ENCODE results near the gene SS18. TPM values are rescaled to one million over a fixed set of nuclear protein-coding genes. Genes with fewer than 3 reads are reported as not detected.

The SS18 gene
- total and polyA plus RNA-seq, 2 of the 13 experiments (the other 11 are each of a cell fraction or from before 2014, with no cell fraction given): 49.2 to 82.7 TPM

DNA sequence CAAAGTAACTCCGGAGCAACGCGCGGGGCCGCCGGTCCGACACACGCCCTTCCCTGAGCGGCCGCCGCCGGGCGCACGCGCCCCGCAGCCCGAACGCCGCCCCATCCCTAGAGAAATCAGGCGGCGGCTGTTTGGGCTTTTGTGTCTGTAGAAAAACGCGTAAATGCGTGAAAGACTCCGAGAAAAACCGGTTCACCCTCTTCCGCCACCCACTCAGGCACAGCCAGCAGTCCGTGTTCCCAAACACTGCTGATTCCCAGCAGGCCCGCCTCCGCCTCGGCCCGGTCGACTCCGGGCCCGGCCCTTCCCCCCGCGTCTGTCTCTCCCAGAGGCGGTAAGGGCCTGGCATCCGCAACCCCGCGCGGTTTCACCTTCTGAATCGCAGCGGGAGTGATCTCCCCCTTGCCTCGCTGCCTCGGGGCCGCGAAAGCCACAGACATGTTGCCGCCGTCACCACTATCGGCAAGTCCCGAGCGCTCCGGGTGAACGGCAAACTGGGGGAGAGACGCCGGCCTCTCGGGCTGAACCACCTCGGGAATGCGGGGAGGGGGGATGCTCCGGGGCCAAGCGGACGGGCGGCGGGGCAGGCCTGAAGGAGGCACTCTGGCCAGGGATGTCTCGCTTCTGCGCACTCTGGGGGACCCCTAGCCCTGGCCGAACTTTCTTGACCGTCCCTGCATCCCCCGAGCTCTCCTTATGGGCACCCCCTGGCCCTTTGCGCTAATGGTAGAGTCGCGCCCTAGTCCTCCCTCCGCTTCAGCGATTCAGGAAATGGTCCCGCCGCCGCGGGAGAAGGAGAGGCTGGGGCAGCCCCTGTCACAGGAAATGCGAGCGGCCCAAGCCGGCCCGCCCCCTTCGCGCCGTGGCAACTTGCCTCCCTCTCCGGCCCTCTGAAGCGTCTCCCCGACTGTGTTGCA is at the start of gene SS18 (continued):
- TF ChIP-seq, protein P1, sequence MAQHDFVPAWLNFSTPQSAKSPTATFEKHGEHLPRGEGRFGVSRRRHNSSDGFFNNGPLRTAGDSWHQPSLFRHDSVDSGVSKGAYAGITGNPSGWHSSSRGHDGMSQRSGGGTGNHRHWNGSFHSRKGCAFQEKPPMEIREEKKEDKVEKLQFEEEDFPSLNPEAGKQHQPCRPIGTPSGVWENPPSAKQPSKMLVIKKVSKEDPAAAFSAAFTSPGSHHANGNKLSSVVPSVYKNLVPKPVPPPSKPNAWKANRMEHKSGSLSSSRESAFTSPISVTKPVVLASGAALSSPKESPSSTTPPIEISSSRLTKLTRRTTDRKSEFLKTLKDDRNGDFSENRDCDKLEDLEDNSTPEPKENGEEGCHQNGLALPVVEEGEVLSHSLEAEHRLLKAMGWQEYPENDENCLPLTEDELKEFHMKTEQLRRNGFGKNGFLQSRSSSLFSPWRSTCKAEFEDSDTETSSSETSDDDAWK (CRISPR knock-in tag; IDR thresholded peaks at IDR 0.05): no peak
- TF ChIP-seq MYC (CRISPR knock-in tag; IDR thresholded peaks at IDR 0.05; ENCODE audit: borderline replicate concordance): peak; percentile 43; the same call in 1 of the 2 replicates
- TF ChIP-seq, protein P2, sequence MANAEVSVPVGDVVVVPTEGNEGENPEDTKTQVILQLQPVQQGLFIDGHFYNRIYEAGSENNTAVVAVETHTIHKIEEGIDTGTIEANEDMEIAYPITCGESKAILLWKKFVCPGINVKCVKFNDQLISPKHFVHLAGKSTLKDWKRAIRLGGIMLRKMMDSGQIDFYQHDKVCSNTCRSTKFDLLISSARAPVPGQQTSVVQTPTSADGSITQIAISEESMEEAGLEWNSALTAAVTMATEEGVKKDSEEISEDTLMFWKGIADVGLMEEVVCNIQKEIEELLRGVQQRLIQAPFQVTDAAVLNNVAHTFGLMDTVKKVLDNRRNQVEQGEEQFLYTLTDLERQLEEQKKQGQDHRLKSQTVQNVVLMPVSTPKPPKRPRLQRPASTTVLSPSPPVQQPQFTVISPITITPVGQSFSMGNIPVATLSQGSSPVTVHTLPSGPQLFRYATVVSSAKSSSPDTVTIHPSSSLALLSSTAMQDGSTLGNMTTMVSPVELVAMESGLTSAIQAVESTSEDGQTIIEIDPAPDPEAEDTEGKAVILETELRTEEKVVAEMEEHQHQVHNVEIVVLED (CRISPR knock-in tag; IDR thresholded peaks at IDR 0.05; ENCODE audit: borderline replicate concordance): peak; percentile 58; the same call in 1 of the 2 replicates
- TF ChIP-seq ZNF547 (CRISPR knock-in tag; IDR thresholded peaks at IDR 0.05): peak; percentile 58; the same call in 1 of the 2 replicates
- TF ChIP-seq, protein P3, sequence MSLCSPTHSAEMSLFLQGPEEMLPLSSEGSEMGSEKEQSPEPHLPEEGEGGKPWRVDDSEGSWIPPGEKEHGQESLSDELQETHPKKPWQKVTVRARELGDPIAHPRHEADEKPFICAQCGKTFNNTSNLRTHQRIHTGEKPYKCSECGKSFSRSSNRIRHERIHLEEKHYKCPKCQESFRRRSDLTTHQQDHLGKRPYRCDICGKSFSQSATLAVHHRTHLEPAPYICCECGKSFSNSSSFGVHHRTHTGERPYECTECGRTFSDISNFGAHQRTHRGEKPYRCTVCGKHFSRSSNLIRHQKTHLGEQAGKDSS (CRISPR knock-in tag; IDR thresholded peaks at IDR 0.05; ENCODE audit: borderline replicate concordance, low read depth): peak; percentile 27; the same call in 1 of the 2 replicates
- TF ChIP-seq, protein P4, sequence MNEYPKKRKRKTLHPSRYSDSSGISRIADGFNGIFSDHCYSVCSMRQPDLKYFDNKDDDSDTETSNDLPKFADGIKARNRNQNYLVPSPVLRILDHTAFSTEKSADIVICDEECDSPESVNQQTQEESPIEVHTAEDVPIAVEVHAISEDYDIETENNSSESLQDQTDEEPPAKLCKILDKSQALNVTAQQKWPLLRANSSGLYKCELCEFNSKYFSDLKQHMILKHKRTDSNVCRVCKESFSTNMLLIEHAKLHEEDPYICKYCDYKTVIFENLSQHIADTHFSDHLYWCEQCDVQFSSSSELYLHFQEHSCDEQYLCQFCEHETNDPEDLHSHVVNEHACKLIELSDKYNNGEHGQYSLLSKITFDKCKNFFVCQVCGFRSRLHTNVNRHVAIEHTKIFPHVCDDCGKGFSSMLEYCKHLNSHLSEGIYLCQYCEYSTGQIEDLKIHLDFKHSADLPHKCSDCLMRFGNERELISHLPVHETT (CRISPR knock-in tag; conservative IDR thresholded peaks at IDR 0.05): peak; percentile 8; the same call in 1 of the 2 replicates
- TF ChIP-seq ZNF557 (CRISPR knock-in tag; IDR thresholded peaks at IDR 0.05): no peak
- peak; percentile 61; the same call in 1 of the 2 replicates for TF ChIP-seq KDM2A (CRISPR knock-in tag; IDR thresholded peaks at IDR 0.05; ENCODE audit: borderline replicate concordance, low read depth)
- TF ChIP-seq ZNF749 (CRISPR knock-in tag; IDR thresholded peaks at IDR 0.05; ENCODE audit: borderline replicate concordance): 0 out of 2 replicates have a peak, but pooled peaks have one; percentile 34
- no peak for TF ChIP-seq ZNF782 (CRISPR knock-in tag; IDR thresholded peaks at IDR 0.05; ENCODE audit: borderline replicate concordance)
- TF ChIP-seq, protein P5, sequence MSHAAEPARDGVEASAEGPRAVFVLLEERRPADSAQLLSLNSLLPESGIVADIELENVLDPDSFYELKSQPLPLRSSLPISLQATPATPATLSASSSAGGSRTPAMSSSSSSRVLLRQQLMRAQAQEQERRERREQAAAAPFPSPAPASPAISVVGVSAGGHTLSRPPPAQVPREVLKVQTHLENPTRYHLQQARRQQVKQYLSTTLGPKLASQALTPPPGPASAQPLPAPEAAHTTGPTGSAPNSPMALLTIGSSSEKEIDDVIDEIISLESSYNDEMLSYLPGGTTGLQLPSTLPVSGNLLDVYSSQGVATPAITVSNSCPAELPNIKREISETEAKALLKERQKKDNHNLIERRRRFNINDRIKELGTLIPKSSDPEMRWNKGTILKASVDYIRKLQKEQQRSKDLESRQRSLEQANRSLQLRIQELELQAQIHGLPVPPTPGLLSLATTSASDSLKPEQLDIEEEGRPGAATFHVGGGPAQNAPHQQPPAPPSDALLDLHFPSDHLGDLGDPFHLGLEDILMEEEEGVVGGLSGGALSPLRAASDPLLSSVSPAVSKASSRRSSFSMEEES (CRISPR knock-in tag; IDR thresholded peaks at IDR 0.05): no peak; the same call in 1 of the 2 replicates
- no peak for TF ChIP-seq DPF2 (CRISPR knock-in tag; IDR thresholded peaks at IDR 0.05; ENCODE audit: borderline replicate concordance, low read depth)
- TF ChIP-seq BRD4 (CRISPR knock-in tag; IDR thresholded peaks at IDR 0.05): 0 out of 2 replicates have a peak, but pooled peaks have one; percentile 67
- TF ChIP-seq ZNF335 (CRISPR knock-in tag; IDR thresholded peaks at IDR 0.05): 0 out of 2 replicates have a peak, but pooled peaks have one; percentile 31
- no peak for TF ChIP-seq ZNF432 (CRISPR knock-in tag; IDR thresholded peaks at IDR 0.05; ENCODE audit: borderline replicate concordance)
- no peak for TF ChIP-seq ZNF326 (CRISPR knock-in tag; IDR thresholded peaks at IDR 0.05; ENCODE audit: borderline replicate concordance)
- peak; percentile 20; the same call in 1 of the 2 replicates for TF ChIP-seq ATF7-NPFF (CRISPR knock-in tag; IDR thresholded peaks at IDR 0.05; ENCODE audit: low read depth)
- TF ChIP-seq KMT2A (CRISPR knock-in tag; IDR thresholded peaks at IDR 0.05): peak; percentile 33

Data from HepG2 (cell line).